Measurements from ENCODE around the gene INS. TPM values are rescaled to one million over a fixed set of nuclear protein-coding genes. Genes with fewer than 3 reads are reported as not detected.

The INS gene
- total RNA-seq, 4 donors from 2014 or later, result not detected

DNA sequence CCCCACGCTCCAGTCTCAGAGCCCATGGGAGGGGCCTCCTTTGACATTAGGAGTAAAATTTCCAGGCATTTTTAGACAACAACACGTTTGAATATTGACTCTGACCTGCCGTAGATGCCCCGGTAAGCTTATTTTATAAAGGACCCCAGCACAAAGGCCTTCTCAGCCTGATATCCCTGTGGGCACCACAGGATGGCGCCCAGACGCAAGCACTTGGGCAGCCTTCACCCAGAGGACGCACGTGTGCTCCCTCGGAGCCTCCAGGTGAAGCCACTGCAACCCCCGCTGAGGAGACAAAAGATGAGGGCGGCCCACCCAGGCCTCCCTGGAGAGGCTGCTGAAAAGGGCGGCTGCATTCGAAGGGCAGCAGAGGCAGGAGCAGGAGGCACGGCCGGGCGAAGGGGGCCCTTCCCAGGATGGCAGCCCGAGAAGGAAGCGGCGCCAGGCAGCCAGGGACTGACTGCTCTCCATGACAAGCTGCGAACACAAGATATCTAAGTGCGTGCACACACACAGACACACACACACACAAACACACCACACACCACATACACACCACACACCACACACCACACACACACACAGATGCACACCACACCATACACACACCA is 25.8 kb upstream of the INS start:
- DNase-seq, result no peak
- no peak overlapping the region for H3K4me3 ChIP-seq

DNA sequence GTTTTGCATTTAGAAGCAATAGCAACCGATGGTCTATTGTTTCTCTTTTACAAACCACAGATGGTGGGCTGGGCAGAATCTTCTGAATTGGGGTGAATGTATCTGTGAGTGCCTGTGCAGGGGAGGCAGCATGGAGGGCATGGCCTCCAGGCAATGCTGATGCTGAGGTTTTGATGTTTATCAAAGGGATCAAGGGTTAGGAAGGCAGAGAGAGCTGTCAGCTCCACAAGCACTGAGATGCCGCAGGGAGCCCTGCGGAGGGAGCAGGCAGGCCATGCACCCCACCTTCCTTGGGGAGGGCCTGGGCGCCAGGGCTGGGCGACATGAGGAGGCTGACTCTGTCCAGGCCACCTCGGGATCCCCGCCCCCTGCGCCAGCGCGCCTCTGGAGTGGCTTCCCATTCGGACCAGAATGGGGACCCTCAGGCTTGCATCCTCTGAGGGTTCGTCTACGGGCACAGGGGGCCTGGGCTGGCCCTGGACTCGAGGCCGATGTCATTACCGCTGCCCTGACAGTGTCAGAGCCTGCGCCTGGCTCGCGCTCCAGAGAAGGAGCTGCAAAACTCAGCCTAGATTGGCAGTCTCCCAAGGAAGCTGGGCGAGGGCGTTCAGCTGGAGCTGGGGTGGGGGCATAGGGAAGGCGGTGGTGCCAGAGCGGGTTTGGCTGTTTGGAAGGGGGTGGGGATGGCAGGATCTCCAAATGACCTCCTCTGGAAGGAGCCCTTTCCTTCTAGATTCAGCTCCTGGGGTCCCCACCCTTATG is 24.5 kb upstream of the INS start:
- Histone ChIP-seq H3K4me3 (no peak overlapping the region), H3K4me1 (no peaks in the 10 kb centered on the region), H3K36me3 (no peaks in the 10 kb centered on the region), H3K27ac (no peak overlapping the region), H3K9me3 (no peaks in the 10 kb centered on the region), H3K27me3 (no peaks in the 10 kb centered on the region)
- no peak for TF ChIP-seq POLR2A (IDR thresholded peaks at IDR 0.05)
- TF ChIP-seq, protein P1, sequence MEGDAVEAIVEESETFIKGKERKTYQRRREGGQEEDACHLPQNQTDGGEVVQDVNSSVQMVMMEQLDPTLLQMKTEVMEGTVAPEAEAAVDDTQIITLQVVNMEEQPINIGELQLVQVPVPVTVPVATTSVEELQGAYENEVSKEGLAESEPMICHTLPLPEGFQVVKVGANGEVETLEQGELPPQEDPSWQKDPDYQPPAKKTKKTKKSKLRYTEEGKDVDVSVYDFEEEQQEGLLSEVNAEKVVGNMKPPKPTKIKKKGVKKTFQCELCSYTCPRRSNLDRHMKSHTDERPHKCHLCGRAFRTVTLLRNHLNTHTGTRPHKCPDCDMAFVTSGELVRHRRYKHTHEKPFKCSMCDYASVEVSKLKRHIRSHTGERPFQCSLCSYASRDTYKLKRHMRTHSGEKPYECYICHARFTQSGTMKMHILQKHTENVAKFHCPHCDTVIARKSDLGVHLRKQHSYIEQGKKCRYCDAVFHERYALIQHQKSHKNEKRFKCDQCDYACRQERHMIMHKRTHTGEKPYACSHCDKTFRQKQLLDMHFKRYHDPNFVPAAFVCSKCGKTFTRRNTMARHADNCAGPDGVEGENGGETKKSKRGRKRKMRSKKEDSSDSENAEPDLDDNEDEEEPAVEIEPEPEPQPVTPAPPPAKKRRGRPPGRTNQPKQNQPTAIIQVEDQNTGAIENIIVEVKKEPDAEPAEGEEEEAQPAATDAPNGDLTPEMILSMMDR (IDR thresholded peaks at IDR 0.05), result no peak
- DNase-seq, result no peak

More for the DNA sequence above, 25.8 kb upstream of the INS start:
- no peaks in the 10 kb centered on the region for H3K27me3 ChIP-seq
- TF ChIP-seq, protein P1 (IDR thresholded peaks at IDR 0.05), result peak in 4 of 6 experiments; percentile 22 to 57 (median 52)
- no peak for TF ChIP-seq POLR2A (IDR thresholded peaks at IDR 0.05)
- no peaks in the 10 kb centered on the region for H3K9me3 ChIP-seq
- no peaks in the 10 kb centered on the region for H3K4me1 ChIP-seq
- no peaks in the 10 kb centered on the region for H3K36me3 ChIP-seq
- H3K27ac ChIP-seq, result no peak overlapping the region

DNA sequence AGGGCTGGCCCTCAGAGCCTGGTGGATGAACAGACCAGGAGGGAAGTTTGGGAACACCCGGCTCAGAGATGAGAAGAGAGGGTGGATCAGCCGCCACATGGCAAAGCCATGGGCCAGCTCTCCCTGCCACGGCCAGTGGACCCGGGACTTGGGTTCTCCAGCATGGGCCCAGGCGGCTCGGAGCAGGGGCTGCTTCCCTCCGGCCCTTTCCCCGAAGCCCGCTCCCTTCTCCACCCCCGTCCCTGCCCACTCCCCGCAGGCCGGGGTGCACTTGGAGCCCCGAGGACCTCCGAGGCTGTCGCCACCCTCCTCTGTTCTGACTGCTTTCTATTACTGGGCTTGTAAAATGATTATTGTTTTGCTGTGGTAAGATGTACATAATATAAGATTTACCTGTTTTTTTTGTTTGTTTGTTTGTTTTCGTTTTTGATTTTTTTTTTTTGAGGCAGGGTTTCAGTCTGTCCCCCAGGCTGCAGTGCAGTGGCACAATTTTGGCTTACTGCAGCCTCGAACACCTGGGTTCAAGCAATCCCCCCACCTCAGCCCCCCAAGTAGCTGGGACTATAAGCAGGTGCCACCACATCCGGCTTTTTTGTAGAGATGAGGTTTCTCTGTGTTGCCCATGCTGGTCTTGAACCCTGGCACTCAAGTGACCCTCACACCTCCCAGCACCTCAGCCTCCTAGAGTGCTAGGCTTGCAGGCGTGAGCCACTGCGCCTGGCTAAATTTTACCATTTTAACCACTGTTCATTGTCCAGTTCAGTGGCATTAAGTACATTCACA is 21.9 kb upstream of the INS start:
- no peaks in the 10 kb centered on the region for H3K27me3 ChIP-seq
- no peaks in the 10 kb centered on the region for H3K9me3 ChIP-seq
- H3K4me1 ChIP-seq, result no peaks in the 10 kb centered on the region
- DNase-seq, result no peak
- H3K27ac ChIP-seq, result no peak overlapping the region
- no peaks in the 10 kb centered on the region for H3K36me3 ChIP-seq
- TF ChIP-seq, protein P1 (IDR thresholded peaks at IDR 0.05), result no peak
- TF ChIP-seq POLR2A (IDR thresholded peaks at IDR 0.05), result no peak
- H3K4me3 ChIP-seq, result no peak overlapping the region

DNA sequence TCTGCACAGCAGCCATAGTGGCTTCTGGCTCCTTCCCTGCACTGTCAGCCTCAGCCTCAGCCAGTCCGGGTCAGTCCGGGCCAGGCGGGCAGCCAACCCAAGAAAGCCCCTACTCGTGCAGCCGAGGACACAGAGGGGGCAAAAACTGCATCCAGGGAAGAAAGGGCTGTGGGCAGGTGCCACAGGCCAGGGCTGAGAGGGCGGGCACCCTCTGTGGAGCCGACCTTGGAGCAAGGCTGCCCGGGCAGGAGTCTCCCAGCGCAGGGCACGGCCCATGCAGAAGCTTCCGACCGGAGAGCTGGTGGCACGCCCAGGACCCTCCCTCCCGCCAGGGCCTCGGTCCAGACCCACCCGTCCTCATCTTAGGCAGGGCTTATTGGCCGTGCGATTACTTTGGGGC is 21.1 kb upstream of the INS start:
- Histone ChIP-seq H3K27ac (no peak overlapping the region), H3K27me3 (no peaks in the 10 kb centered on the region), H3K4me3 (no peak overlapping the region), H3K4me1 (no peaks in the 10 kb centered on the region), H3K9me3 (no peaks in the 10 kb centered on the region), H3K36me3 (no peaks in the 10 kb centered on the region)
- no peak for TF ChIP-seq POLR2A (IDR thresholded peaks at IDR 0.05)
- TF ChIP-seq, protein P1 (IDR thresholded peaks at IDR 0.05), result no peak
- no peak for DNase-seq

DNA sequence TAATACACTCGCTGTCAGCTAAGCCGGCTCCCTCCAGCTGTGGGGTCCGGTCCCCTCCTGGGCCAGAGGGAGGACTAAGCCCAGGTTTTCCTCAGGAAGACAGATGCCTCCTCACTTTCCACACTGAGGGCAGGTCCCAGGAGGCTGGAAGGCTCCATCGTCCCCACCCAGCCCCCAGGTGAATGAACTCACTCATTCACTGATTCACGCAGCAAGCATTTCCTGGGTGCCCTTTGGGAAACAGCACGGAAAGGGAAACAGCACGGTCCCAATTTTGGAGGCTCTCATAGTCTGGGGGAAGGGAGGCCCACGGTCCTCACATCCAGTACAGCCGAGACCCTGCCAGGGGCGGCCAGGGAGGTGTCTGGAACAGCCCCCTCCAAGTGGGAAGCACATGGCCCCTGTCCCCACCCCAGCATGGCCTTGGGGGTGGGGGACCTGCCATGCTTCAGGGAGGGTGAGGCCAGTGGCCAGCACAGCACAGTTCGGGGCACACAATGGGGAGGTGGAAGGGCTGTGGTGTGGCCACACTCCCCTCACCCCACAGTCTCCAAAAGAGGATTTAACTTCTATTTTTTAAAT is 19.9 kb upstream of the INS start:
- Histone ChIP-seq H3K36me3 (no peaks in the 10 kb centered on the region), H3K4me1 (no peaks in the 10 kb centered on the region), H3K27me3 (no peaks in the 10 kb centered on the region), H3K27ac (no peak overlapping the region), H3K4me3 (no peak overlapping the region), H3K9me3 (no peaks in the 10 kb centered on the region)
- TF ChIP-seq, protein P1 (IDR thresholded peaks at IDR 0.05), result no peak
- TF ChIP-seq POLR2A (IDR thresholded peaks at IDR 0.05), result no peak
- DNase-seq, result no peak

All from Peyer's patch (tissue), 4 donors.